Glutamatergic neuron (in vitro differentiated cells): Measurements from ENCODE around the gene SSUH2. TPM values are rescaled to one million over a fixed set of nuclear protein-coding genes. Genes with fewer than 3 reads are reported as not detected.

Source experiments
- DNase-seq: peaks from one replicate; pipeline ENCODE4 v3.0.0; 2022
- H3K27ac Mint-ChIP-seq: one replicate; pipeline ENCODE4 v1.8.0; 2020; ENCODE audit warnings: mild to moderate bottlenecking, mixed read lengths, inconsistent platforms; ENCODE audit not compliant: unreplicated experiment
- H3K27me3 Mint-ChIP-seq: one replicate; pipeline ENCODE4 v1.8.0; 2020; ENCODE audit warnings: mild to moderate bottlenecking, moderate library complexity, mixed read lengths, inconsistent platforms; ENCODE audit not compliant: unreplicated experiment
- H3K36me3 Mint-ChIP-seq: one replicate; pipeline ENCODE4 v1.8.0; 2020; ENCODE audit warnings: mild to moderate bottlenecking, mixed read lengths, inconsistent platforms; ENCODE audit not compliant: unreplicated experiment
- H3K4me1 Mint-ChIP-seq: one replicate; pipeline ENCODE4 v1.8.0; 2020; ENCODE audit warnings: mild to moderate bottlenecking, low read depth, mixed read lengths, inconsistent platforms; ENCODE audit not compliant: unreplicated experiment
- H3K4me3 Mint-ChIP-seq: one replicate; pipeline ENCODE4 v1.8.0; 2020; ENCODE audit warnings: mild to moderate bottlenecking, mixed read lengths, inconsistent platforms; ENCODE audit not compliant: unreplicated experiment
- H3K9me3 Mint-ChIP-seq: one replicate; pipeline ENCODE4 v1.8.0; 2020; ENCODE audit warnings: mild to moderate bottlenecking, moderate library complexity, mixed read lengths, inconsistent platforms; ENCODE audit not compliant: unreplicated experiment
- CTCF ChIP-seq: fragments of 200-600 bp; sonication (generic); IDR thresholded peaks from one replicate; pipeline ENCODE4 v1.5.0; 2021; ENCODE audit not compliant: partially characterized antibody, unreplicated experiment
- total RNA-seq: library from RNA; stranded (reverse); fragmentation: NEBNext Ultra II Directional; extraction: Animal tissue kit (Norgen Biotek cat#: 25700); gene quantifications from one replicate; pipeline ENCODE4 v1.2.1, GENCODE V29; 2021; ENCODE audit not compliant: unreplicated experiment

The SSUH2 gene
- total RNA-seq, 1 donor from 2014 or later = 0.66 TPM

GRCh38 chr3:8637348-8637747 is 7.2 kb downstream of the SSUH2 start:
- DNase-seq = no peak
- no peak overlapping the region for H3K27ac Mint-ChIP-seq

GRCh38 chr3:8635631-8636030 is 9.0 kb downstream of the SSUH2 start:
- DNase-seq = no peak
- H3K9me3 Mint-ChIP-seq = peaks cover 1% of the 10 kb centered on the region
- no peak for TF ChIP-seq CTCF
- H3K27me3 Mint-ChIP-seq = peaks cover 2% of the 10 kb centered on the region
- H3K36me3 Mint-ChIP-seq = no peaks in the 10 kb centered on the region
- H3K4me3 Mint-ChIP-seq = no peak overlapping the region
- no peak overlapping the region for H3K27ac Mint-ChIP-seq
- H3K4me1 Mint-ChIP-seq = peaks cover 4% of the 10 kb centered on the region

More at GRCh38 chr3:8637348-8637747, 7.2 kb downstream of the SSUH2 start:
- TF ChIP-seq CTCF = no peak
- peaks cover 1% of the 10 kb centered on the region for H3K9me3 Mint-ChIP-seq
- no peaks in the 10 kb centered on the region for H3K36me3 Mint-ChIP-seq
- H3K4me1 Mint-ChIP-seq = peaks cover 4% of the 10 kb centered on the region
- no peak overlapping the region for H3K4me3 Mint-ChIP-seq
- H3K27me3 Mint-ChIP-seq = peaks cover 2% of the 10 kb centered on the region

GRCh38 chr3:8635125-8635524 is 9.5 kb downstream of the SSUH2 start:
- TF ChIP-seq CTCF = no peak
- no peak overlapping the region for H3K4me3 Mint-ChIP-seq
- H3K9me3 Mint-ChIP-seq = no peaks in the 10 kb centered on the region
- H3K4me1 Mint-ChIP-seq = peaks cover 4% of the 10 kb centered on the region
- no peak overlapping the region for H3K27ac Mint-ChIP-seq
- H3K27me3 Mint-ChIP-seq = peaks cover 2% of the 10 kb centered on the region
- H3K36me3 Mint-ChIP-seq = no peaks in the 10 kb centered on the region
- no peak for DNase-seq

GRCh38 chr3:8632402-8633237 is 12.0 kb downstream of the SSUH2 start:
- H3K27ac Mint-ChIP-seq = no peak overlapping the region
- H3K27me3 Mint-ChIP-seq = no peaks in the 10 kb centered on the region
- DNase-seq = no peak
- TF ChIP-seq CTCF = no peak
- H3K4me1 Mint-ChIP-seq = no peaks in the 10 kb centered on the region
- no peak overlapping the region for H3K4me3 Mint-ChIP-seq
- H3K36me3 Mint-ChIP-seq = no peaks in the 10 kb centered on the region
- no peaks in the 10 kb centered on the region for H3K9me3 Mint-ChIP-seq

GRCh38 chr3:8631661-8632060 is 12.9 kb downstream of the SSUH2 start:
- Mint-ChIP-seq H3K4me1 (no peaks in the 10 kb centered on the region), H3K9me3 (no peaks in the 10 kb centered on the region), H3K27ac (no peak overlapping the region), H3K36me3 (no peaks in the 10 kb centered on the region), H3K4me3 (no peak overlapping the region), H3K27me3 (no peaks in the 10 kb centered on the region)
- DNase-seq = no peak
- TF ChIP-seq CTCF = no peak
